GM12878 (cell line): ENCODE measurements around the gene RENBP. TPM values are rescaled to one million over a fixed set of nuclear protein-coding genes. Genes with fewer than 3 reads are reported as not detected.
A peak's percentile ranks its signal among the peaks of the same experiment; 100 is the strongest.

Source experiments
- ATAC-seq: fragments of 200-7000 bp; cut with Tn5 transposase; 3 replicates; pipeline ENCODE4 v1.9.1; 2020; ENCODE audit warnings: mild to moderate bottlenecking, moderate library complexity
- BruUV-seq: library from RNA; stranded (reverse); fragments of 400-500 nt; replicated peaks from 2 replicates; lab custom pipeline; 2021; lab: Mats Ljungman, UMichigan
- CTCF ChIA-PET: fragments of 300-600 bp; sonication (Branson Sonifier 250); formaldehyde crosslinking; extraction: SDS; loops from one replicate; lab custom pipeline; 2021; ENCODE audit warnings: inconsistent platforms; lab: Yijun Ruan, JAX
- POLR2A ChIA-PET: fragments of 350-600 bp; formaldehyde crosslinking; extraction: SDS; loops from one replicate; lab custom pipeline; 2021; ENCODE audit warnings: inconsistent platforms; lab: Charles Lee
- RAD21 ChIA-PET: fragments of 300-600 bp; sonication (Branson Sonifier 250); formaldehyde crosslinking; loops from one replicate; lab custom pipeline; 2023; ENCODE audit warnings: antibody characterized with exemption; ENCODE audit not compliant: unreplicated experiment; lab: Charles Lee
- SMC1A ChIA-PET: fragments of 300-600 bp; sonication (Branson Sonifier 250); formaldehyde crosslinking; loops from one replicate; lab custom pipeline; 2023; ENCODE audit not compliant: unreplicated experiment, uncharacterized antibody; lab: Charles Lee
- DNase-seq: peaks from one replicate; pipeline ENCODE4 v3.0.0-alpha.2; 2011; ENCODE audit warnings: low read depth, low spot score
- FAIRE-seq: peaks from 3 replicates; lab custom pipeline; 2011; peaks lifted over from hg19 to GRCh38; lab: Jason Lieb, UNC
- H2AFZ ChIP-seq: 2 replicates; pipeline ENCODE4 v1.6.0; 2011; ENCODE audit warnings: low read depth, low read length, control low read depth; ENCODE audit not compliant: control insufficient read depth
- H3K27ac ChIP-seq: 2 replicates; pipeline ENCODE4 v1.5.1; 2011; ENCODE audit warnings: control low read depth; ENCODE audit not compliant: control insufficient read depth, insufficient read depth
- H3K27me3 ChIP-seq, 2 experiments: replicated peaks in 1 of 2; 2 replicates each; pipeline versions ENCODE4 v1.6.0 to v1.6.1; 2011; ENCODE audit warnings: low read length in 1 of 2; ENCODE audit not compliant: control insufficient read depth in 2 of 2, insufficient read depth in 2 of 2
- H3K36me3 ChIP-seq, 2 experiments: 2 replicates each; pipeline ENCODE4 v1.5.1; 2011; ENCODE audit warnings: low read length in 1 of 2; ENCODE audit not compliant: control insufficient read depth in 2 of 2, insufficient read depth in 2 of 2
- H3K4me1 ChIP-seq: 2 replicates; pipeline ENCODE4 v1.6.1; 2011; ENCODE audit warnings: mild to moderate bottlenecking, low read length, moderate library complexity, mixed read lengths; ENCODE audit not compliant: control insufficient read depth, insufficient read depth
- H3K4me2 ChIP-seq: 2 replicates; pipeline ENCODE4 v1.6.0; 2011; ENCODE audit warnings: control low read depth; ENCODE audit not compliant: control insufficient read depth, insufficient read depth
- H3K4me3 ChIP-seq: fragments of 200-600 bp; sonication (generic); 2 replicates; pipeline ENCODE4 v1.5.1; 2016
- H3K79me2 ChIP-seq: 2 replicates; pipeline ENCODE4 v1.6.0; 2011; ENCODE audit warnings: low read length; ENCODE audit not compliant: control insufficient read depth, insufficient read depth
- H3K9ac ChIP-seq: 2 replicates; pipeline ENCODE4 v1.8.0; 2011; ENCODE audit warnings: low read length, control low read depth, mixed read lengths; ENCODE audit not compliant: control insufficient read depth, insufficient read depth
- H3K9me3 ChIP-seq: replicated peaks from 3 replicates; pipeline ENCODE4 v1.5.1; 2011; ENCODE audit warnings: mild to moderate bottlenecking, low read length; ENCODE audit not compliant: control insufficient read depth, insufficient read depth
- H4K20me1 ChIP-seq: 2 replicates; pipeline ENCODE4 v1.6.0; 2011; ENCODE audit not compliant: control insufficient read depth, insufficient read depth
- BACH1 ChIP-seq: fragments of 450-650 bp; IDR thresholded peaks from 2 replicates; pipeline ENCODE4 v1.6.1; 2017; ENCODE audit warnings: mild to moderate bottlenecking, borderline replicate concordance
- BCLAF1 ChIP-seq: fragments of 450-650 bp; IDR thresholded peaks from 2 replicates; pipeline ENCODE4 v1.6.1; 2017; ENCODE audit warnings: antibody characterized with exemption, mild to moderate bottlenecking, moderate library complexity
- CREM ChIP-seq: IDR thresholded peaks from 2 replicates; pipeline ENCODE4 v1.6.1; 2014; ENCODE audit warnings: antibody characterized with exemption, low read depth
- HCFC1 ChIP-seq: fragments of 150-350 bp; IDR thresholded peaks from 2 replicates; pipeline ENCODE4 v1.6.1; 2014; ENCODE audit warnings: low read length
- IKZF2 ChIP-seq, 2 experiments: fragments of 450-650 bp; IDR thresholded peaks; 2 replicates each; pipeline ENCODE4 v1.6.1; 2017; ENCODE audit warnings: mild to moderate bottlenecking in 2 of 2, moderate library complexity in 2 of 2
- IRF5 ChIP-seq: fragments of 450-650 bp; IDR thresholded peaks from 2 replicates; pipeline ENCODE4 v1.6.1; 2017; ENCODE audit warnings: borderline replicate concordance
- KDM1A ChIP-seq: fragments of 200-600 bp; sonication (generic); IDR thresholded peaks from 2 replicates; pipeline ENCODE4 v1.6.1; 2016; ENCODE audit warnings: borderline replicate concordance
- LARP7 ChIP-seq: fragments of 450-650 bp; IDR thresholded peaks from 2 replicates; pipeline ENCODE4 v1.6.1; 2017; ENCODE audit warnings: mild to moderate bottlenecking
- MYC ChIP-seq: IDR thresholded peaks from 2 replicates; pipeline ENCODE4 v1.6.1; 2011; ENCODE audit warnings: mild to moderate bottlenecking, low read length, moderate library complexity, inconsistent platforms; ENCODE audit not compliant: insufficient read depth, insufficient replicate concordance, insufficient read length, severe bottlenecking
- PAX5 ChIP-seq: IDR thresholded peaks from 2 replicates; pipeline ENCODE4 v1.6.1; 2011; ENCODE audit warnings: low read depth, low read length, borderline replicate concordance
- PAX8 ChIP-seq: fragments of 450-650 bp; IDR thresholded peaks from 2 replicates; pipeline ENCODE4 v1.6.1; 2017; ENCODE audit warnings: mild to moderate bottlenecking, moderate library complexity
- POLR2AphosphoS5 ChIP-seq: IDR thresholded peaks from 2 replicates; pipeline ENCODE4 v1.6.1; 2011; ENCODE audit warnings: mild to moderate bottlenecking, low read length, inconsistent platforms
- RBBP5 ChIP-seq: fragments of 200-600 bp; sonication (generic); conservative IDR thresholded peaks from 2 replicates; pipeline ENCODE4 v1.6.1; 2016
- RUNX3 ChIP-seq: IDR thresholded peaks from 2 replicates; pipeline ENCODE4 v1.6.1; 2012; ENCODE audit warnings: low read length, inconsistent platforms
- ZBED1 ChIP-seq: IDR thresholded peaks from 2 replicates; pipeline ENCODE4 v1.6.1; 2016; ENCODE audit warnings: borderline replicate concordance
- ZNF207 ChIP-seq: fragments of 450-650 bp; IDR thresholded peaks from 2 replicates; pipeline ENCODE4 v1.6.1; 2014; ENCODE audit warnings: antibody characterized with exemption, mild to moderate bottlenecking, borderline replicate concordance
- ZNF687 ChIP-seq: fragments of 450-650 bp; IDR thresholded peaks from 2 replicates; pipeline ENCODE4 v1.6.1; 2017; ENCODE audit warnings: mild to moderate bottlenecking, moderate library complexity
- WGBS: methylation state at CpG from one replicate; pipeline ENCODE4 v1.1.6; 2016; ENCODE audit warnings: low lambda C conversion rate; ENCODE audit not compliant: insufficient replicate concordance, insufficient coverage; ENCODE audit errors: missing lambda C conversion rate; 5-methylcytosine and 5-hydroxymethylcytosine counted together
- in situ Hi-C: fragments of 300-500 bp; cut with MboI; formaldehyde crosslinking; loops from 9 replicates; pipeline ENCODE4 v1.14.3; 2018; ENCODE audit warnings: mixed read lengths
- intact Hi-C: fragments of 100-400 bp; cut with micrococcal nuclease; formaldehyde crosslinking; loops from one replicate; pipeline ENCODE4 v1.14.2; 2022; ENCODE audit not compliant: unreplicated experiment
- polyA plus RNA-seq, 11 experiments: library from polyadenylated mRNA; depleted of rRNA in 4 of 11; unstranded in 6 of 11; stranded (reverse) in 5 of 11; fragments of >200 nt; fragmentation: Nextera tagmentation in 4 of 11; fragmentation: Illumina TruSeq in 1 of 11; extraction: Ambion mirVana in 4 of 11; extraction: Trizol in 1 of 11; gene quantifications; 1 replicate in 1 of 11; 2 replicates in 10 of 11; pipeline versions ENCODE4 v1.2.1 to v1.2.3, GENCODE V29; 2011 to 2016; ENCODE audit warnings: inconsistent platforms in 2 of 11, missing spikeins in 2 of 11, low read depth in 1 of 11
- total RNA-seq, 4 experiments: library from RNA; depleted of rRNA in 3 of 4; stranded (reverse); fragments of >200 nt in 3 of 4; fragmentation: Illumina TruSeq in 1 of 4; extraction: Trizol in 1 of 4; gene quantifications; 2 replicates each; pipeline versions ENCODE4 v1.2.1 to v1.2.3, GENCODE V29; 2013 to 2021

The RENBP gene
- total and polyA plus RNA-seq, 10 of the 15 experiments (the other 5 are each of a cell fraction or from before 2014, with no cell fraction given) = 0.36 to 4.9 (median 1.8) TPM; not detected in 3

- WGBS = 45% methylated on average over 9 of the region's 9 CpGs
- H3K4me1 ChIP-seq = peaks cover 9% of the 10 kb centered on the region
- no peaks in the 10 kb centered on the region; the same call in 1 of the 2 replicates for H4K20me1 ChIP-seq
- H3K4me3 ChIP-seq = peak overlapping the region; percentile 80
- no peaks in the 10 kb centered on the region for H3K27me3 ChIP-seq
- intact Hi-C loops = no loop called here
- no peak for ATAC-seq
- ChIA-PET CTCF (interaction anchor here (0.7 to 5.9 kb wide), 11 partner anchors 7 to 205 kb away, joined by 3 to 35 read pairs (median 5); no protein-coding TSS in a partner anchor), RAD21 (interaction anchor here (1.1 to 6.4 kb wide), 7 partner anchors 12 to 53 kb away, joined by 3 to 48 read pairs (median 8); partner anchors contain the start of gene ARHGAP4), SMC1A (interaction anchor here (1.0 to 4.7 kb wide), 8 partner anchors 13 to 52 kb away, joined by 3 to 21 read pairs (median 6); partner anchors contain the start of gene ARHGAP4), POLR2A (interaction anchor here (0.9 to 7.9 kb wide), 8 partner anchors 13 to 63 kb away, joined by 3 to 68 read pairs (median 5); partner anchors contain the start of gene ARHGAP4)
- H3K4me2 ChIP-seq = peak overlapping the region; percentile 81
- peak overlapping the region; percentile 50; the same call in 1 of the 2 replicates for H3K27ac ChIP-seq
- no peaks in the 10 kb centered on the region for H3K9me3 ChIP-seq
- H3K9ac ChIP-seq = peak overlapping the region; percentile 74
- TF ChIP-seq MYC = no peak
- no peak for TF ChIP-seq ZNF687
- TF ChIP-seq RBBP5 = no peak
- no peak for TF ChIP-seq PAX5
- no peak for TF ChIP-seq LARP7
- TF ChIP-seq IKZF2 (IDR thresholded peaks at IDR 0.05) = no peak
- TF ChIP-seq KDM1A = no peak
- no peak for TF ChIP-seq RUNX3
- no peak for TF ChIP-seq HCFC1
- TF ChIP-seq ZBED1 = no peak
- no peak for TF ChIP-seq CREM
- no peak for TF ChIP-seq IRF5
- TF ChIP-seq ZNF207 = no peak
- no peak for TF ChIP-seq POLR2AphosphoS5
- no peak for TF ChIP-seq PAX8
- TF ChIP-seq BCLAF1 = no peak
- no peak for TF ChIP-seq BACH1
- TF ChIP-seq, all 136 proteins: peak for 0
- Histone ChIP-seq H3K79me2 (peaks cover 73% of the 10 kb centered on the region), H2AFZ (no peak overlapping the region), H3K36me3 (peaks cover 5 to 6% of the 10 kb centered on the region in 2 experiments; a peak in 3 of 4 replicates)
- in situ Hi-C loops = loop anchor here (10.0 kb wide), 1 partner anchor 1013 kb away; no protein-coding TSS in a partner anchor
- DNase-seq (no peak), FAIRE-seq (no peak)
- no TSS peak for BruUV-seq
Measured at GRCh38 chrX:153968255-153968654, 23.8 kb upstream of the RENBP start.
